Skeletal muscle satellite cell (primary cell): ENCODE results near the gene HCK.
A peak's percentile ranks its signal among the peaks of the same experiment; 100 is the strongest.

Experiments used
- H3K27me3 ChIP-seq: 2 replicates; pipeline ENCODE4 v1.7.0; 2013; ENCODE audit warnings: low read length; ENCODE audit not compliant: control insufficient read depth, insufficient read depth
- H3K36me3 ChIP-seq: 2 replicates; pipeline ENCODE4 v1.7.0; 2013; ENCODE audit warnings: mild to moderate bottlenecking, control low read depth, low read length; ENCODE audit not compliant: insufficient read depth
- H3K4me1 ChIP-seq: 2 replicates; pipeline ENCODE4 v1.7.0; 2013; ENCODE audit warnings: low read length; ENCODE audit not compliant: control insufficient read depth, insufficient read depth
- H3K4me2 ChIP-seq: 2 replicates; pipeline ENCODE4 v1.7.0; 2013; ENCODE audit warnings: mild to moderate bottlenecking, low read length
- H3K4me3 ChIP-seq: 2 replicates; pipeline ENCODE4 v1.7.0; 2013; ENCODE audit warnings: low read length
- H3K9ac ChIP-seq: 2 replicates; pipeline ENCODE4 v1.7.0; 2013; ENCODE audit warnings: mild to moderate bottlenecking, low read depth, low read length, moderate library complexity
- H3K9me3 ChIP-seq: replicated peaks from 2 replicates; pipeline ENCODE4 v1.7.0; 2013; ENCODE audit warnings: mild to moderate bottlenecking, control low read depth, low read length

The HCK gene

DNA sequence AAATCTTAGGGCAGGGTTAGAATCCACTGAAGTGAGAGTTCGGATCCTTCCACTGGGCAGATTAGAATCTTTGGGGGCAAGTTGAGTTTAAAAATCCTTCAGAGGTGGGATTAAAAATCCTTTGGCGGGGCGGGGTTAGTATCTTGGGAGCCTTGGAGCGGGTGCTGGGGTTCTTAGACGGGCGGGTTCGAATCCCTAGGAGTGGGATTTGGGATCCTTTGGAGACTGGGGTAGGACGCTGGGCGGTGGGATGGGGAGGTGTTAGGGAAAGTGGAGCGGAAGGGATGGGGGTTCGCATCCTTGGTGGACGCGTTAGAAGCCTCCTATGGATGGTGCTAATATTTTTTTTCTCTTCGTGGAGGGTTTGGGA, 337 bp upstream of the HCK start:
- Histone ChIP-seq H3K4me1 (no peaks in the 10 kb centered on the region), H3K36me3 (no peaks in the 10 kb centered on the region), H3K9me3 (no peaks in the 10 kb centered on the region), H3K9ac (no peak overlapping the region), H3K4me2 (no peak overlapping the region), H3K4me3 (no peak overlapping the region), H3K27me3 (peaks cover 75% of the 10 kb centered on the region)

- Histone ChIP-seq H3K4me3 (no peak overlapping the region), H3K4me2 (no peak overlapping the region), H3K4me1 (no peaks in the 10 kb centered on the region), H3K9me3 (no peaks in the 10 kb centered on the region), H3K36me3 (no peaks in the 10 kb centered on the region), H3K27me3 (peaks cover 80% of the 10 kb centered on the region), H3K9ac (no peak overlapping the region)
Measured at GRCh38 chr20:32052778-32053362, 828 bp downstream of the HCK start.

DNA sequence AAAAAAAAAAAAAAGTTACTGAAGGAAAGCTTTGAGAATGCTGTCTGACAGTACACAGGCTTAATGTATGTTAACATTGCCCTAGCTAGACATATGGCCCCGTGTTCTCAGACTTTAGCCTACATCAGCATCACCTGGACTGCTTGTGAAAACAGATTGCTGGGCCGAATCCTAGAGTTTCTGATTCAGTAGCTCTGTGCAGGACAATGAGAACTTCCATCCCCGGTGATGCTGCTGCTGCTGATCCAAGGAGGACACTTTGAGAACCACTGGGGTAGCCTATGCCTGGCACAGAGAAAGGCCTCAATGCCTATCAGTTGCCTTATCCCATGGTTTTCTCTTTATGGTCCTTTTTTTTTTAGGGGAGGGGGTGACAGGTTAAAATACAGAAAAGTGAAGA, 1.6 kb downstream of the HCK start:
- Histone ChIP-seq H3K9me3 (no peaks in the 10 kb centered on the region), H3K9ac (no peak overlapping the region), H3K4me1 (no peaks in the 10 kb centered on the region), H3K36me3 (no peaks in the 10 kb centered on the region), H3K27me3 (peaks cover 85% of the 10 kb centered on the region), H3K4me3 (no peak overlapping the region), H3K4me2 (no peak overlapping the region)

- no peak overlapping the region for H3K4me3 ChIP-seq
- peaks cover 76% of the 10 kb centered on the region for H3K27me3 ChIP-seq
- no peaks in the 10 kb centered on the region for H3K4me1 ChIP-seq
Measured at GRCh38 chr20:32056708-32057483, 4.9 kb downstream of the HCK start.

GRCh38 chr20:32057656-32058184, 5.7 kb downstream of the HCK start:
- Histone ChIP-seq H3K4me1 (no peaks in the 10 kb centered on the region), H3K27me3 (peaks cover 77% of the 10 kb centered on the region), H3K9ac (no peak overlapping the region), H3K4me3 (no peak overlapping the region), H3K36me3 (no peaks in the 10 kb centered on the region), H3K4me2 (no peak overlapping the region), H3K9me3 (no peaks in the 10 kb centered on the region)

More at GRCh38 chr20:32056708-32057483, 4.9 kb downstream of the HCK start:
- Histone ChIP-seq H3K9me3 (no peaks in the 10 kb centered on the region), H3K9ac (no peak overlapping the region), H3K36me3 (no peaks in the 10 kb centered on the region), H3K4me2 (no peak overlapping the region)

- Histone ChIP-seq H3K4me3 (no peak overlapping the region), H3K4me2 (no peak overlapping the region), H3K9me3 (no peaks in the 10 kb centered on the region), H3K27me3 (peaks cover 74% of the 10 kb centered on the region), H3K36me3 (no peaks in the 10 kb centered on the region), H3K9ac (no peak overlapping the region), H3K4me1 (no peaks in the 10 kb centered on the region)
Measured at GRCh38 chr20:32059189-32059588, 7.1 kb downstream of the HCK start.

GRCh38 chr20:32062776-32063170, 10.7 kb downstream of the HCK start:
- H3K9me3 ChIP-seq: no peaks in the 10 kb centered on the region
- peaks cover 9% of the 10 kb centered on the region for H3K4me1 ChIP-seq
- H3K9ac ChIP-seq: no peak overlapping the region
- no peak overlapping the region for H3K4me2 ChIP-seq
- peaks cover 65% of the 10 kb centered on the region for H3K27me3 ChIP-seq
- no peak overlapping the region for H3K4me3 ChIP-seq
- no peaks in the 10 kb centered on the region for H3K36me3 ChIP-seq

- Histone ChIP-seq H3K36me3 (no peaks in the 10 kb centered on the region), H3K27me3 (peaks cover 58% of the 10 kb centered on the region), H3K9ac (no peak overlapping the region), H3K4me1 (peaks cover 9% of the 10 kb centered on the region), H3K9me3 (no peaks in the 10 kb centered on the region), H3K4me3 (no peak overlapping the region), H3K4me2 (no peak overlapping the region)
Measured at GRCh38 chr20:32063695-32064094, 11.7 kb downstream of the HCK start.

GRCh38 chr20:32064667-32065066, 12.6 kb downstream of the HCK start:
- peaks cover 57% of the 10 kb centered on the region for H3K27me3 ChIP-seq
- H3K36me3 ChIP-seq: no peaks in the 10 kb centered on the region
- H3K9ac ChIP-seq: no peak overlapping the region
- H3K4me1 ChIP-seq: peaks cover 9% of the 10 kb centered on the region
- H3K4me3 ChIP-seq: no peak overlapping the region
- no peak overlapping the region for H3K4me2 ChIP-seq
- no peaks in the 10 kb centered on the region for H3K9me3 ChIP-seq

DNA sequence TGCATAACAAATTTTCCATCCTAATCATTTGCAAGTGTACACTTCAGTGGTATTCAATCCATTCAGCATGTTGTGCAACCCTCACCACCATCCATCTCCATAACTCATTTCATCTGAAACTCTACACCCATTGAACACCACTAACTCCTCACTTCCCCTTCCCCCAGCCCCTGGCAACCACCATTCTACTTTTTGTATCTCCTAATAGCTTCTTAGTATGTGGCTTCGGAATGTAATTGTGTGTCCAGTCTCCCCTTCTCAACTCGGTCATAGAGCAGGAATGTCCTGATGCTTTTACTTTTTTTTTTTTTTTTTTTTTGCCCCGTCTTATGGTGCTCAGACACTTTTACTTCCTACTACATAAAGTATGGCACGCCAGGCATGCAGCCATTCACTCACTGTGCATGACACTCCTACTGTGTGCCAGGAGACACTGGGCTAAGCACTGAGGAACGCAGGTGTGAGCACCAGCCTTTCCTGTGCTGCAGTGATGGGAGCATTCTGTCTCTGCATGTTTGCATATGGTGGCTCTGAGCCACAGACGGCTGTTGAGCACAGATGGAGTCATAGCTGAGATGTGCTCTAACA, 15.3 kb downstream of the HCK start:
- H3K9ac ChIP-seq: no peak overlapping the region
- peaks cover 9% of the 10 kb centered on the region for H3K4me1 ChIP-seq
- no peaks in the 10 kb centered on the region for H3K36me3 ChIP-seq
- H3K27me3 ChIP-seq: peaks cover 59% of the 10 kb centered on the region
- peak overlapping the region; percentile 35 for H3K4me2 ChIP-seq
- H3K9me3 ChIP-seq: no peaks in the 10 kb centered on the region
- no peak overlapping the region for H3K4me3 ChIP-seq

- Histone ChIP-seq H3K36me3 (no peaks in the 10 kb centered on the region), H3K27me3 (peaks cover 52% of the 10 kb centered on the region), H3K4me2 (no peak overlapping the region), H3K9ac (no peak overlapping the region), H3K4me3 (no peak overlapping the region), H3K4me1 (peaks cover 9% of the 10 kb centered on the region), H3K9me3 (no peaks in the 10 kb centered on the region)
Measured at GRCh38 chr20:32068174-32068573, 16.1 kb downstream of the HCK start.
